BE2C (cell line): Measurements from ENCODE around the gene SLC16A7. TPM values are rescaled to one million over a fixed set of nuclear protein-coding genes. Genes with fewer than 3 reads are reported as not detected.

Experiments
- DNase-seq: peaks from one replicate; pipeline ENCODE4 v3.0.0-alpha.2; 2020
- H3K27me3 ChIP-seq: fragments of 250-450 bp; sonication (Bioruptor Pico); 2 replicates; pipeline ENCODE4 v1.5.1; 2020; ENCODE audit warnings: mild to moderate bottlenecking
- H3K36me3 ChIP-seq: fragments of 250-450 bp; sonication (Bioruptor Pico); 2 replicates; pipeline ENCODE4 v1.5.1; 2020; ENCODE audit warnings: mild to moderate bottlenecking
- H3K4me1 ChIP-seq: fragments of 250-450 bp; sonication (Bioruptor Pico); 2 replicates; pipeline ENCODE4 v1.5.1; 2020
- H3K4me3 ChIP-seq: 2 replicates; pipeline ENCODE4 v1.5.1; 2011; ENCODE audit warnings: low read depth, low read length
- H3K9me3 ChIP-seq: fragments of 250-450 bp; sonication (Bioruptor Pico); 2 replicates; pipeline ENCODE4 v1.5.1; 2020
- polyA plus RNA-seq: library from polyadenylated mRNA; unstranded; fragments of >200 nt; gene quantifications from one replicate; pipeline ENCODE4 v1.2.1, GENCODE V29; 2012; ENCODE audit warnings: low read depth, missing spikeins; ENCODE audit not compliant: insufficient read length, insufficient read depth
- TF ChIP-seq, protein P1 (sequence below): IDR thresholded peaks from 2 replicates; pipeline ENCODE4 v1.5.1; 2012; ENCODE audit warnings: mild to moderate bottlenecking, low read depth, low read length

The SLC16A7 gene, protein sequence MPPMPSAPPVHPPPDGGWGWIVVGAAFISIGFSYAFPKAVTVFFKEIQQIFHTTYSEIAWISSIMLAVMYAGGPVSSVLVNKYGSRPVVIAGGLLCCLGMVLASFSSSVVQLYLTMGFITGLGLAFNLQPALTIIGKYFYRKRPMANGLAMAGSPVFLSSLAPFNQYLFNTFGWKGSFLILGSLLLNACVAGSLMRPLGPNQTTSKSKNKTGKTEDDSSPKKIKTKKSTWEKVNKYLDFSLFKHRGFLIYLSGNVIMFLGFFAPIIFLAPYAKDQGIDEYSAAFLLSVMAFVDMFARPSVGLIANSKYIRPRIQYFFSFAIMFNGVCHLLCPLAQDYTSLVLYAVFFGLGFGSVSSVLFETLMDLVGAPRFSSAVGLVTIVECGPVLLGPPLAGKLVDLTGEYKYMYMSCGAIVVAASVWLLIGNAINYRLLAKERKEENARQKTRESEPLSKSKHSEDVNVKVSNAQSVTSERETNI
- polyA plus RNA-seq, result 1.7 TPM

DNA sequence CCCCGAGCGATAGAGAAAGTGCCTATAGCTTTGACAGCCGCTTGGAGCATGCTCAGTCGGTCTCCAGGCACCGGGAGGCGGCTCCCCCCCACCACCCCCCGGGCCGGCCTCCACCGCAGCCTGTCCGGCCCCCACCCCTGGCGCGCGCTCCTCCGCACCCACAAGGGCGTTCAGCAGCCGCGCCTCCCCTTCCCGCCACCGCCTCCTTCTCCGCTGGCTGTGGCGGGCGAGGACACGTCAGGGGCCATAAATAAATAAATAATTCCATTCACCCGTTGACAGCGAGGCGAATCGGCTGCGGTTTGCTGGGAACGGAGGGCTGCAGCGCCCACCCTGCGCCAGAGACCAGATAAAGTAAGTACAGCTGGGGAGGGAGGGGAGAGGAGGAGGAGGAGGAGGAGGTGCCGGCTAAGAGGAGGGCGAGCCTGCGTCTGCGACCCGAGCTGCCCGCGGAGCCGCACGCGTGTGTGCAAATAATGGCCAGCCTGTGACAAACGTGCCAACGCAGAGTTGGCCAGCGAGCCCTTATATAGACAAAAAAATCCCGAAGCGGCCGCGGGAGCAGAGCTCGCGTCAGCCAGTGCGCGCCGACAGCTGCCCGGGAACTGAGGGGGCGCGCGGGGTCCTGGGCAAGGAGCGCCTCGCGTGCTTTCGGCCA is at the start of gene SLC16A7:
TSS of gene SLC16A7 (plus strand) at position 147 of the 658 bp plus-strand sequence. CDS start 108,773 bp downstream, outside the sequence.
- Histone ChIP-seq H3K4me3 (peak within 1 kb of the TSS; percentile 59), H3K9me3 (no peaks in the 10 kb centered on the region), H3K27me3 (no peaks in the 10 kb centered on the region), H3K36me3 (no peaks in the 10 kb centered on the region), H3K4me1 (no peaks in the 10 kb centered on the region)
- TF ChIP-seq, protein P1, sequence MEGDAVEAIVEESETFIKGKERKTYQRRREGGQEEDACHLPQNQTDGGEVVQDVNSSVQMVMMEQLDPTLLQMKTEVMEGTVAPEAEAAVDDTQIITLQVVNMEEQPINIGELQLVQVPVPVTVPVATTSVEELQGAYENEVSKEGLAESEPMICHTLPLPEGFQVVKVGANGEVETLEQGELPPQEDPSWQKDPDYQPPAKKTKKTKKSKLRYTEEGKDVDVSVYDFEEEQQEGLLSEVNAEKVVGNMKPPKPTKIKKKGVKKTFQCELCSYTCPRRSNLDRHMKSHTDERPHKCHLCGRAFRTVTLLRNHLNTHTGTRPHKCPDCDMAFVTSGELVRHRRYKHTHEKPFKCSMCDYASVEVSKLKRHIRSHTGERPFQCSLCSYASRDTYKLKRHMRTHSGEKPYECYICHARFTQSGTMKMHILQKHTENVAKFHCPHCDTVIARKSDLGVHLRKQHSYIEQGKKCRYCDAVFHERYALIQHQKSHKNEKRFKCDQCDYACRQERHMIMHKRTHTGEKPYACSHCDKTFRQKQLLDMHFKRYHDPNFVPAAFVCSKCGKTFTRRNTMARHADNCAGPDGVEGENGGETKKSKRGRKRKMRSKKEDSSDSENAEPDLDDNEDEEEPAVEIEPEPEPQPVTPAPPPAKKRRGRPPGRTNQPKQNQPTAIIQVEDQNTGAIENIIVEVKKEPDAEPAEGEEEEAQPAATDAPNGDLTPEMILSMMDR, result no peak; the same call in 1 of the 2 replicates
- DNase-seq, result peak; percentile 95

DNA sequence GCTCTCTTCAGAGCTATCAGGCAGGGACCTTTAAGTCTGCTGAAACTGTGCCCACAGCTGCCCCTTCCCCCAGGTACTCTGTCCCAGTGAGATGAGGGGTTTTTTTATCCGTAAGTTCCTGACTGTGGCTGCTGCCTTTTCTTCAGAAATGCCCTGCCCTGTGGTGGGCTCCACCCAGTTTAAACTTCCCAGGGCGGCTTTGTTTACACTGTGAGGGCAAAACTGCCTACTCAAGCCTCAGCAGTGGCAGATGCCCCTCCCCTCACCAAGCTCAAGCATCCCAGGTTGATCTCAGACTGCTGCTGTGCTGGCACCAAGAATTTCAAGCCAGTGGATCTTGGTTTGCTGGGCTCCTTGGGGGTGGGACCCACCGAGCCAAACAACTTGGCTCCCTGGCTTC is 46.9 kb upstream of the SLC16A7 start:
- H3K9me3 ChIP-seq, result no peaks in the 10 kb centered on the region

DNA sequence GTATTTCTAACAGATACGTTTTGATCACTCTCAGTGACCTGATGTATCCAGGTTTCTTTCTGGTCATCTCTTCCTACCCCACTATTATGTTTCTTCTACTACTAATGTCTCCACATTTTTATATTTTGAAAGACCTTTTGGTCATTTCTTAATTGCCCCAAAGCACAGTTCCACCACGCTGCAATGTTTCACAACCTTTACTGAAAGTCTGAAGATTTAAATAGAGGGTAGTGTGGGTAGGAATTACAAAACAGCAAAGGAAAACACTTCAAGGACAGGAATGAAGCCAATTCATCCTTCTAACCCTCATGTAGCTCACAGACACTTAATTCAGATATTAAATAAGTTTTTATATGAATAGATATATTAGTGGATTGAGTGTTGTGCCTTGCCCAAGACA is 36.1 kb upstream of the SLC16A7 start:
- no peak for DNase-seq
- Histone ChIP-seq H3K27me3 (no peaks in the 10 kb centered on the region), H3K4me3 (no peak overlapping the region), H3K4me1 (no peaks in the 10 kb centered on the region), H3K9me3 (no peaks in the 10 kb centered on the region), H3K36me3 (no peaks in the 10 kb centered on the region)
- TF ChIP-seq, protein P1, result no peak

More for the DNA sequence above, 46.9 kb upstream of the SLC16A7 start:
- Histone ChIP-seq H3K27me3 (no peaks in the 10 kb centered on the region), H3K4me3 (no peak overlapping the region), H3K4me1 (no peaks in the 10 kb centered on the region), H3K36me3 (no peaks in the 10 kb centered on the region)
- DNase-seq, result no peak
- TF ChIP-seq, protein P1, result no peak

DNA sequence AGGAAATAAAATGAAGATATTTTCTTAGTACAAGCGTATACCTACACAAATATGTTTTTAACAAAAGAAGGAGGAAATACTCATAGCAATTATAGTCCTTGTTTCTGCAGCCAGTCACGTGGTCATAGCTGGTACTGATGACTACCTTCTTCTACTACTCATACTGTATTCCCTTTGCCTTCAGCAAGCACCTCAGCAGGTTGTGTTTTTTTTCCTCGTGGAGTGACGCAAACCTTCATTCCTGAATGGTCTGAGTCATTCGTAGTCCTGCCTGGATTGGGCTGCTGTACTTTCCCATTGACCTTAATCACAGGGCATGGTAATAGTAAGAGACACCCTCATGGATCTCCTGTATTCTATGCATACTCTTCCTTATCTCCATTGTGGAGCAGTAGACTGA is 25.7 kb upstream of the SLC16A7 start:
- H3K36me3 ChIP-seq, result no peaks in the 10 kb centered on the region

DNA sequence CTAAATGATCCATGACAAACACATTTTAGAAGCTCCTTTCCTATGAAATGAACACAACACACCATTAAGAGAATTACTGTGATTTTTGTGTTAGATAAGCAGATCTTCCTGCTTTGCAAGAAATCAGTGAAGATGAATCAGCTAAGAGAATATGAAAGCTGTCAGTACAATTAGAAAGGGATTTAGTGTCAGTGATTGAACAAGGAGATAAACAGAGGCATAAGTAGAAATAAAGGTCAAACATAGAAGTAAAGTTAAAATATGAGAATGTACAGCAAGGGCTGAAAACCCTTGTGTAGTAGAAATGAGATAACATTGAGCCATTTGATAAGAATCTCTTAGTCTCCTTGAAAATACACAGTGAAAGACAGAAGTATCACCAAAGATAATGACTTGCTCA is 21.4 kb upstream of the SLC16A7 start:
- no peak for DNase-seq
- H3K9me3 ChIP-seq, result no peaks in the 10 kb centered on the region
- H3K36me3 ChIP-seq, result no peaks in the 10 kb centered on the region
- TF ChIP-seq, protein P1, result no peak
- H3K4me1 ChIP-seq, result no peaks in the 10 kb centered on the region
- no peaks in the 10 kb centered on the region for H3K27me3 ChIP-seq
- H3K4me3 ChIP-seq, result no peak overlapping the region

More for the DNA sequence above, 25.7 kb upstream of the SLC16A7 start:
- Histone ChIP-seq H3K9me3 (no peaks in the 10 kb centered on the region), H3K27me3 (peaks cover 3% of the 10 kb centered on the region; the same call in 1 of the 2 replicates), H3K4me1 (no peaks in the 10 kb centered on the region), H3K4me3 (no peak overlapping the region)
- no peak for DNase-seq
- TF ChIP-seq, protein P1, result no peak

DNA sequence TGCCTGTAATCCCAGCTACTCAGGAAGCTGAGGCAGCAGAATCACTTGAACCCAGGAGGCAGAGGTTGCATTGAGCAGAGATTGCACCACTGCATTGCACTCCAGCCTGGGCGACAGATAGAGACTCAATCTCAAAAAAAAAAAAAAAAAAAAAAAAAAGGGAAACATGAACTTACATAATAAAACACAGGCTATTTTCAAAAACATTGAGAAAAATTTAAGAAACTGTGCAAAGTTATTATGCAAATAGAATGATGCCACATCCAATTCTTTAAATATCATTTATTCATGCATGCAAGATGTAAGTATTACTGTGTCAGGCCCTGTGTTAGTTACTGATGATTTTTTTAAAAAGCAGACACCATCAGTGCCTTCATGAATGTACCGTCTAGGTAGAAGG is 20.0 kb upstream of the SLC16A7 start:
- Histone ChIP-seq H3K27me3 (no peaks in the 10 kb centered on the region), H3K9me3 (no peaks in the 10 kb centered on the region), H3K36me3 (no peaks in the 10 kb centered on the region), H3K4me3 (no peak overlapping the region), H3K4me1 (no peaks in the 10 kb centered on the region)
- TF ChIP-seq, protein P1, result no peak
- no peak for DNase-seq
